Measurements from ENCODE around the gene GPR87.

The GPR87 gene

GRCh38 chr3:151262871-151263525, 53.6 kb downstream of the GPR87 start:
- ChIA-PET CTCF (no interaction called here), POLR2A (no interaction called here)

GRCh38 chr3:151259664-151260063, 57.0 kb downstream of the GPR87 start:
- POLR2A ChIA-PET, result no interaction called here
- CTCF ChIA-PET, result no interaction called here

More at GRCh38 chr3:151262871-151263525, 53.6 kb downstream of the GPR87 start:
- no peaks in the 10 kb centered on the region for H3K36me3 ChIP-seq (ENCODE audit: control insufficient read depth in 2 of 2, insufficient read depth in 1 of 2, low read length in 2 of 2)
- TF ChIP-seq ZNF747 (tag by site-specific recombination; IDR thresholded peaks at IDR 0.05) (no peak), ZSCAN30 (tag by site-specific recombination; IDR thresholded peaks at IDR 0.05) (no peak), HOXD13 (CRISPR knock-in tag; IDR thresholded peaks at IDR 0.05; ENCODE audit: borderline replicate concordance) (no peak), ZNF645 (tag by site-specific recombination; IDR thresholded peaks at IDR 0.05) (no peak)
- no peak overlapping the region for H3K27ac ChIP-seq (ENCODE audit: extremely low read depth, low read depth, low read length)
- no peaks in the 10 kb centered on the region for H3K9me3 ChIP-seq (ENCODE audit: control insufficient read depth, insufficient read depth, low read depth, low read length)
- H3K4me3 ChIP-seq (ENCODE audit: low read depth, low read length), result no peak overlapping the region
- H3K4me1 ChIP-seq (ENCODE audit: control insufficient read depth, insufficient read depth, low read length), result no peaks in the 10 kb centered on the region

More at GRCh38 chr3:151259664-151260063, 57.0 kb downstream of the GPR87 start:
- Histone ChIP-seq H3K36me3 (ENCODE audit: control insufficient read depth in 2 of 2, insufficient read depth in 1 of 2, low read length in 2 of 2) (no peaks in the 10 kb centered on the region), H3K9me3 (ENCODE audit: control insufficient read depth, insufficient read depth, low read depth, low read length) (no peaks in the 10 kb centered on the region), H3K27ac (ENCODE audit: extremely low read depth, low read depth, low read length) (no peak overlapping the region), H3K4me1 (ENCODE audit: control insufficient read depth, insufficient read depth, low read length) (no peaks in the 10 kb centered on the region), H3K4me3 (ENCODE audit: low read depth, low read length) (no peak overlapping the region)
- no peak for TF ChIP-seq ZBTB20 (tag by site-specific recombination; IDR thresholded peaks at IDR 0.05)
- TF ChIP-seq ZBTB8A (tag by site-specific recombination; IDR thresholded peaks at IDR 0.05), result no peak
- TF ChIP-seq ZNF660 (tag by site-specific recombination; IDR thresholded peaks at IDR 0.05), result no peak
- TF ChIP-seq ZNF274 (IDR thresholded peaks at IDR 0.05; ENCODE audit: low read length), result no peak
- TF ChIP-seq ZNF274 (tag by site-specific recombination; IDR thresholded peaks at IDR 0.05; ENCODE audit: borderline replicate concordance), result no peak
- no peak for TF ChIP-seq ZSCAN5A (tag by site-specific recombination; IDR thresholded peaks at IDR 0.05)
- no peak for TF ChIP-seq ZNF16 (tag by site-specific recombination; IDR thresholded peaks at IDR 0.05; ENCODE audit: low read depth)
- TF ChIP-seq ZBTB49 (tag by site-specific recombination; IDR thresholded peaks at IDR 0.05; ENCODE audit: low read depth), result no peak
- TF ChIP-seq ZNF639 (tag by site-specific recombination; IDR thresholded peaks at IDR 0.05), result no peak
- TF ChIP-seq ZNF548 (tag by site-specific recombination; IDR thresholded peaks at IDR 0.05), result no peak
